Fibroblast of skin of back (primary cell): ENCODE data around the gene NSRP1.
"Not testable (repeated sequence)": the region's sequence is repeated elsewhere in the genome, so short reads cannot be mapped to it uniquely, and the experiment has no call there.

Source experiments
- DNase-seq: peaks from one replicate; pipeline ENCODE4 v3.0.0-alpha.2; 2013

NSRP1 gene

DNA sequence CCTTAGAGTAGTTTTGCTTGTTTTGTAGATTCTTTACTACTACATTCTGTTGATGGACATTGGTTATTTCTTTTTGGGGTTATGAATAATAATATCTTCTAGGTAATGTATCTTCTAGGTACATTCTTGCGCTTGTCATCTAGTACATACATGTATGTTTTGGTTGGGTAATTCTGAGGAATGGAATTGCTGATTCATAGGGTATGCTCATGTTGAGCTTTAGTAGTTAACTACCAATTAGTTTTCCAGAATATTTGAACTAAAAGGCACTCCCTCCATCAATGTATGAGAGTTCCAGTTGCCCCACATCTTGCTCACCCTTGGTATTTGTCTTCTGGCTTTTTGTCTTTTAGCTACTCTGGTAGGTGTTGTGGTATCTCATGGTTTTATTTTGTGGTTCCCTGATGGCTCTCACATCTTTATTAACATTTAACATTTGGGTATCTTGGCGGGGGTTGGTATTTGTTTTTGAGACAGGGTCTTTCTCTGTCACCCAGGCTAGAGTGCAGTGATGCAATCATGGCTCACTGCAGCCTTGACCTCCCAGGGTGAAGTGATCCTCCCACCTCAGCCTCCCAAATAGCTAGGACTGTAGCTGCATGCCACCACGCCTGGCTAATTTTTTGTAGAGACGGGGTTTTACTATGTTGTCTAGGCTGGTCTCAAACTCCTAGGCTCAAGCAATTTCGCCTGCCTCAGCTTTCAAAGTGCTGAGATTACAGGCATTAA lies 71.8 kb downstream of the NSRP1 start:
- DNase-seq, result no peak

DNA sequence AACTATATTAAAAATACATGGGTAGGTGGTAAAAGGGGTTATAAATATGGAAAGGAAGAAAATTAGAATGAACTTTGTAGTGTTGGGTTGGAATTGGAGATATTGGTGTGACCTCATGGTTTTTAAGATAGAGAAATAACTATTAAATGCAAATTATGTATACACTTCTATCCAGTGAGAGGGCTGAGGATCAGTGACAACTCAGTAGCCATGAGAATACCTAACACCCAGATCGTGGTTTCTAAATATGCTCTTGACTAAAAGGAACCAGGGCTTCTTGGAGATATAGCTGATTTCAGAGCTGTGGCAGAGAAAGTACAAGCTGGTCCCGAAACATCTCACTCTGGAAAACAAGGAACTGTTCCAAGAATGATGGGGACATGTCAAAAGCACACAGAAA lies 74.5 kb downstream of the NSRP1 start:
- DNase-seq, result no peak

DNA sequence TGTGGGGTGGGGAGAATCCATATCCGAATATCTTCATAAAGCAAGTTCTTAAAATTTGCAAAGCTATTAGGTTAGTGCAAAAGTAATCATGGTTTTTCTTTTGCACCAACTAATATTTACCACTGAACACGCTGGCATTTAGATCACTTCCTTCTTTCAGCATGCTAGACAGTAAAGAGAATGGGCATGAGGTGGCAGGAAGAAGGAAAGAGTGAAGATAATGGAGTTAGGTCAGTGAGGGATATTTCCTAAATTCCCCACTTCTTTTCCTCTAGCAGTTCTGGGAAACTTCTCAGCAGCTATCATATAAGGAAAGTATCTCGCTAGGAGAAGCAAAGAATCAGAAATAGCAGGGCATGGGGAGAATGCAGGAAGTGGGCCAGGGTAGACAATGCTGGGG lies 79.9 kb downstream of the NSRP1 start:
- DNase-seq, result no peak

DNA sequence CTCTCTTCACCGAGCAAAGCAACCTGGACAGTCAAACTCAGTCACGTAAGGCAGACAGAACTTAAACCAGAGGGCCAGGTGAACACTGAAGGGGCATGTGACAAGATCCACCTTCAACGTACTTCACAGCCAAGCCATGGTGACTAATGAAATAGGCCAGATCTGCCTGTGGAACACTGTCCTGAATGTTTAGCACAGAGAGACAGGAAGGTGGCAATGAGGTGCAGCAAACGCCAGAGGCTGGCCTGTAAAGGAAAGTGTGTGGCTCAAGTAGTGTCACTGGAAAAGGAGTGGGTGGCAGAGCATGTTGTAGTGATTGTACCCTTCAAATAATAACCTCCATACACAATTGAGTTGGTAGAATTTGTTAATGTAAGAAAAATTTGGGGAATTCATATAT lies 80.8 kb downstream of the NSRP1 start:
- DNase-seq, result no peak

DNA sequence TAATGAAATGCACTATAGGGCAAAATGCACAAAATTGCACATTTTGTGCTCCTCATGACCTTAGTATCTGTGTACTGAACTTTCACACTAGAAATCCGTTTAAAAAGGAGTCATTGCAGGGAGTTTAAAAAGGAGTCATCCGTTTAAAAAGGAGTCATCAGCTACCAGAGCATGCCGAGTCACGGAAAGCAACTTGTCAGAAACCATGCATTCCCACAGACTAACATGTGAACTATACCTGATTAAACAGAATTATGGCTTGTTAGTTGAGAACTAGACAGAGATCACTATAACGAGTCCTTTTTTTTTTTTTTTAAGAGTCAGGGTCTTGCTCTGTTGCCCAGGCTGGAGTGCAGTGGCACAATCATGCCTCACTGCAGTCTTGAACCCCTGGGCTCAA lies 83.0 kb downstream of the NSRP1 start:
- no peak for DNase-seq

DNA sequence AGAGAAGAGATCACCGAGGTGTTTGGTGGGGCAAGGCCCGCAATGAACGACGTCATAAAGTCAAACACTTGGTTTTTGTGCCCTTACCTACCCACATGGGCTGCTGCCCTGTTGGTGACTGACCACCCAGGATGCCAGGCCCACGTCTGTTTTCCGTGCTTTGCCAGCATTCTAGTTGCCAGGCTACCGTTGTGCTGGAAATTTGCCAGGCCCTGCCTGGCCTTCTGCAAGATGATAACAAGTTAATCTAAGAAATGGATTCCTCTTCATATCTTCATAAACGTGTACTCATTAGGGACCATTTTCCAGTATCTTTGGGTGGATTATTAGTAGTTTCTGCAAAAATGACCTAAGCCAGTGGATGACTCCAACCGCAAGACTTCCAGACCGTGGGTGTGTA lies 83.5 kb downstream of the NSRP1 start:
- DNase-seq, result no peak

DNA sequence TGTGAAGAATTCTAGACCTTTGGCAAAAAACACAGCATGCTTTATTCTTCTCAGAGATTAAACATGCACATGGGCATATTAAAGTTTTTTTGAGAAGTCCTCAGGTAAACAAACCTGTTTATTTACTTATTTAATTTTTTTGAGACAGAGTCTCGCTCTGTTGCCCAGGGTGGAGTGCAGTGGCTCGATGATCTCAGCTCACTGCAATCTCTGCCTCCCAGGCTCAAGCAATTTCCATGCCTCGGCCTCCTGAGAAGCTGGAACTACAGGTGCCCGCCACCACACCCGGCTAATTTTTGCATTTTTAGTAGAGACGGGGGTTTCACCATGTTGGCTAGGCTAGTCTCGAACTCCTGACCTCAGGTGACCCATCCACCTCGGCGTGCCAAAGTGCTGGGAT lies 84.0 kb downstream of the NSRP1 start:
- DNase-seq, result not testable (repeated sequence)

DNA sequence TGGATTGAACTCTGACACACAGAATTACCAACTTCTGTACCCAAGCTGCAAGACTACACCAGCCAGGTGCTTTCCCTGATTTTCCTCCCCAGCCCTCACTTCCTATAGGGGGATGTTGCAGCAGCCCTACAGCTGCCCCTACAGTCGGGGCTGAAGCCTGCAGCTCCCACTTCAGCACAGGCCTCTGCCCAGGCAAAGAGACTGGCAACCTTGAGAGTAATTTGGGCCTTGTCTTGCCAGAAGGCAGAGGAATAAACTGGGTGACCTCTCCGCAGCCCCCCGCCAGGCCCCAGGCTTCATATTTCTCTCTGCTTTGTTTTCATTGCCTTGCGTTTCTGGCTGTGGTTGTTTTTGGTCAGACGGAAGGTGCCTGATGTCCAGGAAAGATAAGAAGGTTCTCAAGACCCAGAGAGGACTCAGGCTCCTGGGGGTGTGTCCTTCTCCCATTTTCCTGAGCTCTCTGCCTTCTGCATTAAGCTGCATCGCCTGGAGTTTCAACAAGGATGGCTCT lies 86.9 kb downstream of the NSRP1 start:
- DNase-seq, result no peak

DNA sequence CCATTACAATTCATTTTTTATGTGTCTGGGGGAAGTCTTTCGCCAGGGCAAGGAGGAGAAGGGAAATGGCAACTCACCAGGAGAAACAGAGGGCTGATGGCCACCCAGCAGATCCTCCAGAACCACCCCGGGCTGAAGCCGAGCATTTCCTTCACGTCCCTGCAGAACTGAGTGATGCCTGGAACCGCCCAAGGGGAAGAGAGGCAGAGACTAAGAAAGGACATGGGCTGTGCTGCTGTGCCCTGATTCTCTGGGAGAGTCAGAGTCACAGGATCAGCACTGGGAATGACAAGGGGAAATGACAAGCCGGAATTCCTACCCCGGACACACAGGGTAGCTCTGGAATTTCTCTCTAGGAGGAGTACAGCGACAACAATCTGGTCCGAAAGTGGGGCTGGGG lies 91.0 kb downstream of the NSRP1 start:
- no peak for DNase-seq

DNA sequence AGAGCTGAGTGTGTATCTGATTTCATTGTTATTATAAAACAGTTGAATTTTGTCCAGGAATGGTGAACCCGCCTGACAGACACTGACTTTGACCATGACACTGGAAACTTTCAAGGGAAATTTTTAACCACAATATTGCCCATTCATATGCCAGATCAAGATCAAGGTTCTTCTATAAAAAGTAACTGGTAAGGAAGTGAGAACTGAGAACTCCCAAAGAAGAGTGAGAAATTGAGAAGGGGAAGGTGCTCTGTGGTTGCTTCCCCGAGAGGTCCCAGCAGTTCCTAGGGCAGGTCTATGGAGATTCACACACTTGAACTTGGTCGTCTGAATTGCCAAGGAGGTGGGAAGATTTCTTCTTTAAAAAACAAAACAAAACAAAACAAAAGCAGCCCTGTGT lies 91.6 kb downstream of the NSRP1 start:
- DNase-seq, result no peak

DNA sequence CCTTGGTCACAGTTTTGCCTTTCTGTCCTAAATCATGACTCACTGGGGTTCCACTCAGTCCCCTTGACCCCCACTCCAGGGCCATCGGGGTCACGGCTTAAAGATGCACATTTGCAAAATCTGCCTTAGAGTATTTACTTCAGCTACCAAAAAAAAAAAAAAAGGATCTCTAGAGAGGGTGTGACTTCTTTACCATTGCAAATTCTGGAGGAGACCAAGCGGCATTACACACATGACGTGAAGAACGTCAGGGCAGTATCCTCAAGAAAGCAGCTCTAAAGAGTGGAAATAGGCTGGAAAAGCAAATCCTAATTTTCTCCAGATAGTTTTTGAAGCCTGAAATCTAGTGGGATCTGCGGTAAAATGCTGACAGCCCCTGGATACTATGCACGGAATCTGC lies 93.3 kb downstream of the NSRP1 start:
- no peak for DNase-seq

DNA sequence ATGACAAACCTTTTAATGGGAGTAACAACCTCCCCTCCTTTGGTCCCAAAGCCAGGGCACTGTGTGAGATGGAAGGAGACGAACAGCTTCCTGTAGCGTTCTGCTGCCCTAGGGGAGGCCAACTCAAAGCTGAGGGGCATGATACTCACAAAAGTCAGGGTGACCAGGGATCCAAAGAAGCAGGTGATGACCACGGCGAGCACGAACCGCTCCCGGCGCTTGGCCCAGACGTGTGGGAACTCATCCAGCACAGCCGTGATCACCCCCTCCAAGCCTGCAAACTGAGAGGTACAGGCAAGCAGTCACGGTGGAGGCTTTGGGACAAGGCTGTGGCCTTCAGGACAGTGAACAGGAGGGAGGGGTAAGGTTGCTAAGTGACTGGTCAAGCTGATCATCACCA lies 93.8 kb downstream of the NSRP1 start:
- DNase-seq, result no peak

DNA sequence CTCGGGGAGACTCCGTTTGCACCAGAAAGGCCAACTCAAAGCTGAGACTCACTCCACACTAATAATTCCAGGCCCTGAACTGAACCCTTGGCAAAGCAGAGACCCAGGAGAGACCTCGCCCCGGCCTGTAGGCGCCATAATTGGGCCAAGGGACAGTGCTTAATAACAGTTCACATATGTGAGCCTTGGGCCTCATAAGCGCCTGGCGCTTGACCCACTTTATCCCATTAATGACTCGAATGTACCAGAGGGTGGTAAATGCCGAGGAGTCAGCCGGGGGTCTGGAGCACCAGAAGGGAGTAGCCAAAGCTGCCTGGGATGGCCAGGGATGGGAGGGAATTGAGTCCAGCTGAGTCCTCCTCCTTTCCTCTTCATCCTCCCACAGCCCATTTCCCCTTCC lies 94.3 kb downstream of the NSRP1 start:
- no peak for DNase-seq

DNA sequence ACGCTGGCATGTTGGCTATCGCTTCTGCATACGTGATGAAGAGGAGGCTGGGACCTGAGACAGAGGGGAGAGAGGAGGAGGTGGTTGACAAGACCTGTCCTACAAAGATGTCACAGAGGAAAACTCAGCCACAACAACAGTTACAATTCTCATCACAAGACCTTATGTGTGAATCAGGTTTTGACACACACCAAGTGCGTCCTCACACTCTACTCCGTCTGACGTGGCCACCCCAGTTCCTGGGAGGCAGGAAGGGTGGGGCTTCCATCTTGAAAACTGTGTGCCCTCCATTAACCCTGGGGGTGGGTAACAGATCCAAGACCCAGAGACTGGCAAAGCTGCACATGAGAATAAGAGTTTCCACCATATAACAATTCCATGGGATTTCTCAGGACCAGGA lies 94.8 kb downstream of the NSRP1 start:
- DNase-seq, result no peak

DNA sequence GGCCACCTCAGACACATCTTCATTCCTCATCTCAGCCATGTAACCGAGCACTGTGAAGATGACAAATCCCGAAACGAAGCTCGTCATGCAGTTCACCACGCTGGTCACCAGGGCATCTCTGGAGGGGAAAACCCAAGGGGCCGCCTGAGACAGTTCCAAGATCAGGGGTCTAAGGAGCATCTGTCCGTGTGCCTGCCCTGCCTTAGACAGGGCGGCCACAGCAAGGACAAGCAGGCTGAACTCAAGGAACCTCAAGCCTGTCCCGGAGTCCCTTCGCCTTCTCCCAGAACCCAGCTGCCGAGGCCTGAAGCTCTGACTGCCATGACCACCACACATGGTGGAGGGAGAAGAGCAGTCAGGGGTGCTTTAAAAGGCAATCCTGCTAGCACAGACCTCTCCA lies 96.1 kb downstream of the NSRP1 start:
- no peak for DNase-seq

DNA sequence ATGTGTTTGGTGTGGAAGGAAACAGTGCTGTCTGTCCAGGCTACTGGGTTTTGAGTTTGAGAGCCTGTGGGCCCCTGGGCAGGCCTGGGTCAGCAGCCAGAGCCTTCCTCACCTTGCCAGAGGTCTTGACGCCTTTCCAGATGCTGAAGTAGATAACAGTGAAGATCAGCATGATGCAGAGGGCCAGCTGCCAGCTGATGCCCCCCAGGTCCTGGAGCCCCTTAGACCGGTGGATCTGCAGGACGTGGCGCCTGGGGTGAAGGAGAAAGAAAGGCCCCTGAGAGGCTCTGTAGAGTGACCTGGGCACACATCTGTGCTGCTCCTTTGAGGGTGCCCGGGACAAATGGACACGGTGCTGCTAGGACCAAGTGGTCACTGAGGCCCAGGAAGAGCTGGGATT lies 100.4 kb downstream of the NSRP1 start:
- no peak for DNase-seq

DNA sequence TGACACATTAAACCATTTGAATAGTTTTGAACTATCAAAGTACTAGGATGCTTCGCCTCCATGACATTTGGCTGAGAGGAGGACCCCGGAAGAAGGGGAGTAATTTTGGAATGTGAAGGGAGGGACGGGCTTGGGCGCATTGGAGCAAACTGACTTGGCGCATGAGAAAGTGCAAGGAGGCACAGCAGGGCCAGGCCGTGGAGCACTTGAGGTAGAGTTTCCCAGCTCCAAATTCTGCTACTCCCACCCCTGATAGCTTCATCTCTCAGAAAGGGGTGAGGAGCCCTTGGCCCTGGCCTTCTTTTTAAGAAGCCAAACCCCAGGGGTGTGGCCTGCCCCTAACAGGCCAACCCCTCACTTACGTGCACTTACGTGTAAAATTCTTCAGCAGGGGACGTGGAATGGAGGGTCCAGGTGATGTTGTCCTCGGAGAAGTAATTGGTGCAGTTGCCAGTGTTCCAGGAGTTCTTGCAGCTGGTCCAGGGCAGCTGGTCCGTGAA lies 101.2 kb downstream of the NSRP1 start:
- DNase-seq, result no peak

DNA sequence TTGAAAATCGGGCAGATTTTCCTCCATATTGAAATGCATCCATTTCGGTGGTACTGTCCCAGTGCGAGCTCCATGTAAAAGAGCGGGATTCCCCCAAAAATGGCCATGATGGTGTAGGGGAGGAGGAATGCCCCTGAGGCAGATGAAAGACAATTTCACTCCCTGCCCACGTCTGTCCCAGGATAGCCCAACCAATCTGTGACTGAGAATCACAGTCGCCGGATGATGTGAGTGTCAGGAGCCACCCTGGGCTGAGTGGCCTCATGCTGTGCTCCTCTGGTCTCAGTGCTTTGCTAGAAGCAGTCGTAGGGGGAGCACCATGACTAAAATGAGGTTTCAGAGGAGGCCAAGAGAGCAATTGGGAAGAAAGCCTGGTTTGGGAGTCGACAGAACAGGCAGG lies 102.2 kb downstream of the NSRP1 start:
- DNase-seq, result no peak

DNA sequence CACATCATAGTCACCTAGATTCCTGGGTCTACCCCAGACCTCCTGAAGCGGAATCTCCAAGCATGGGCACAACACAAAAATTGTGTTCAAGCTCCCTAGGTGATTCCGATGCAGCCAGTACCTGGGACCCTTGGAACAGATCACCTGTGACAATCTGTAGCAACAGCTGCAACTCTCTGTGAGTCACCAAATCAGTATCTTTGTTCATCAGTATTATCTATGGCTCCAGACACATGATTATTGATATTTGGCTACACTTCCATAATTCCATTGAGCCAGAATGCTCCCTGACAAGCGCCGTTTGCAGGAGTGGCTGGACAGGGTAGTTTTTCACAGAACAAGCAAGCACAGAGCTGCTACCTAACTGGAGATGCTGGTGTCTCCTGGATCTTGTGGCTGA lies 102.7 kb downstream of the NSRP1 start:
- DNase-seq, result no peak

DNA sequence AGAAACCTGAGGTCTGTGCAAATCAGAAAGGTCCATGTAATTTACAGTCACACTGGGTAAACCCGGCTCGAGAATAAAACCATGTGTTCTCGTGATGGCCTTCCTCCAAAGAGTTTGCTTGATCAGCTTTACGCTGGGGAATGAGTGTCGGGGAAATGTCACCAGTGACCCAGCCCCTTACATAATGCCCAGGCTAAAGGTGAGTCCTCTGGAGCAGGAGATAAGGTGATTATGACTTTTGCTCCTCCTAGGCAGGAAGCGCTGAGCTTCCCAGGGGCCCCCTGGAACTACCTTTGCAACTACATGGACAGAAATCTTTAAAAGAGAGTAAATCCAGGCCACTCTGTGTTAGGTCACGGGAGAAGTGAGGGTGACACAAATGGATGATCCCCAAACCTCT lies 103.2 kb downstream of the NSRP1 start:
- no peak for DNase-seq

DNA sequence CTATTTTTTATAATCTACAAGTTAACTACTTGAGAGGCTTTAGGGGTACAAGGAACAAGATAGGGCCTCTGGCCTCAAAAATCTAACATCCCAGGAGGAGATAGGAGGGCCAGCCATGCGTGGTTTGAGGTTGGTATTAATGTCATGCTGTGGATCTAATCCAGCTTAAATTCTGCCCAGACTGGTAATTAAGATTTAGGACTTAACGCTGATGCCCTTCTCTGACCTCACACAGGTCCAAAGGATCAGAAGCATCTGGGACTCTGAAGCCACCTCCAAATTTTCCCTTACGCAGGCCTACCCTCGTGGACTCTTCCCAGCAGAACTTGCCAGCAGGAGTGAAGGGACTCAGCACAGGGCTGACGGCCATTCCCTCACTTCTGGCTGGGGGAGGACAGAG lies 103.8 kb downstream of the NSRP1 start:
- DNase-seq, result no peak

DNA sequence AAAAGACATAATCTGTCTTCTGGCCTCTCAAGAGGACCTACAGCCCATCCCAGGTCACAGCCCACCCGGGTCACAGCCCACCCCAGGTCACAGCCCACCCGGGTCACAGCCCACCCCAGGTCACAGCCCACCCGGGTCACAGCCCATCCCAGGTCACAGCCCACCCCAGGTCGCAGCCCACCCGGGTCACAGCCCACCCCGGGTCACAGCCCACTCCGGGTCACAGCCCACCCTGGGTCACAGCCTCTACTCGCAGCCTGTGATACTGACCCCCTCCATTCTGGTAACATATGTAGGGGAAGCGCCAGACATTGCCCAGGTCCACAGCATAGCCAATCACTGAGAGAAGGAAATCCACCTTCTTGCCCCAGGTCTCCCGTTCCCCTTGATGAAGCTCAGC lies 104.7 kb downstream of the NSRP1 start:
- DNase-seq, result no peak

DNA sequence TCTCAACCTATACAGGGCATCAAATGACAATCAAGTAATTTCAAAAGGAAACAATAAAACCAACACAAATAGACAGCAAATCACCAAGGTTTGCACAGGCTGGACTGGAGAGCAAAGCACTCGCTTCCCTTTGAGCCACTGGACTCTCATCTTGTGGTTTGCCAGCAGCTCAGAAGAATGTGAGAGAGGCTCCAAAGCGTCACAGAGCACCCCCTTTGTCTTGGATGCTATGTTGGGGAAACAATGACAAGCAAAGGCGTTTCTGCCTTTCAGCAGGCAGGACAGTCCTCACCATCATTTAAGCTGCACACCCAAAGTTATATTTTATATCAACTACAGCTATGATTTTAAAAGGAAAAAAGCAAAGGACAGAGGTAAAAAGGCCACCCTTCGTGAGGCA lies 105.6 kb downstream of the NSRP1 start:
- DNase-seq, result no peak

DNA sequence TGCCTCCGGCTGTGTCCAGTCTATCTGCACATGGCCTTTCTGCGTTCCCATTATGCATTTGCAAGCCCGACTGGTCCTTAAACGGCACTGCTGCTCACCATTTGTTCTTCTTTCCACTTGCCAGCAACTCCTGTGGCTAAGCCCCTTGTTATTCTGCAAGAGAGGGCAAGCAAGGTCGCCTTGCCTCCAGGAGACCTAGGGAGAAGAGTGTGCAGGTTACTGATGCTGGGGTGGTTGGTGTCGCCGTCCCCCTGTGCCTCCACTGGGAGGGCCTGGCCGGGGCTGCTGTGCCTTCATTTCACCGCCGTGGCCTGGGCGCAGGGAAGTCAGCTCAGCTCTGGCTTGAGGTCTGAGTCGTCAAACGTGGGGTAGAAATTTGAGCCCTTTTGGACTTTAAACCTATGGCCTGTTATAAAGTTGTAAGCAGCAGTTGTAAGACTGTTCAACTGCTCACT lies 106.1 kb downstream of the NSRP1 start:
- DNase-seq, result no peak

DNA sequence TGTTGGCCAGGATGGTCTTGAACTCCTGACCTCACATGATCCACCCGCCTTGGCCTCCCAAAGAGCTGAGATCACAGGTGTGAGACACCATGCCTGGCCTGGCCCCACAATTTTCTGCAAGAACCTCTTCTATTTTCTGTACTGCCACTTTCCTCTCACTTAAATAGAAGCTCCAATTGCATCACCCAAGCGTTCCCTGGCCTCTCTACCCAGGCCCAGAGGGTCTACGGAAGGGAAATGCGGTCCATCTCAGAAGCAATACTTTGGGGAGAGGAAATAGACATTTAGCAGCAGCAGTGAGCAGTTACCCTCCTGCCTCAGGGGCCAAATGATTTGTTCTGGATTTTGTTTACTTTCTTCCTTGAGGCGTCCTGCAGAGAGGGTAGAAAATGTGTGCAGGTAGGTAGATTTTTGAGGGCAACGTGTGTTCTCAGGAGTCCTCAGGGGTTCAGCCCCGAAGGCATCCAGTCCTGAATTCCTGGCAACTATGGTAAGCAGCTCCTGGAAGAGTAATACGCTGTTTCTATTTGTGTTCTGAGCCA lies 107.9 kb downstream of the NSRP1 start:
- DNase-seq, result no peak
